Measurements from ENCODE around the gene PSMF1.
A peak's percentile ranks its signal among the peaks of the same experiment; 100 is the strongest.
"Not testable (repeated sequence)": the region's sequence is repeated elsewhere in the genome, so short reads cannot be mapped to it uniquely, and the experiment has no call there.

Gene PSMF1

DNA sequence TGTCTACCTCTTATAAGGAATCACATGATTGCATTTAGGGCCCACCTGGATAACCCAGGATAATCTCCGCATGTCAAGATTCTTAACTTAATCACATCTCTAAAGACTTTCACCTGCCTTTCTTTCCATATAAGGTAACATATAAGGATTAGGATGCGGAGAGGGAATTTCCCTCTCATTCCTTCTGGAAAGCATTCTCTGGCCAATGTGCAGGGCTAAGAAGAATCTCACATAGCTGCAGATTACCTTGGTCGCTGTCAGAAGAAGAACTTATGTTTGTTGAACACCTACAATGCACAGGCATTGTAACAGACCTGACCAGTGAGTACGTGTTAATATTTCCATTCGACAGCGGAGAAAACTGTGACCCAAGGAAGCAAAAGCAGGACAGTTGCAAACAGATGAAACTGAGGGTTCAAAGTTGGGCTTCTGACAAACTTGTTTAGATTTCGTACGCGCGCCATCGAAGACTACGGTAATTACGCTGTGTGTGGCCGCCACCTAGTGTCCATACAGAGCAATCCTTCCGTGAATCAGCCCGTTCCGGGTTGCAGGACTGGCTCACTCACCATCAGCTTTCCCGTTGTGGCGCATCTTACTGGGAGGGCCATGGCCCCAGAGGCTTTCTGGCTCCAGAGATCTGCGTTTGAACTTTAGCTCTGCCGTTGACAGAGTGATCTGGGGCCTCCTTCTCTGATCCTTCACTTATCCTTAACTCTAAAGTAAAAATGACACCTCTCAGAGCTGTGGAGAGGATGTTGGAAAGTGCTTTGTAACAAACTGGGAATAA, 94.4 kb downstream of the PSMF1 start:
- peak in 3 of 4 experiments; percentile 38 to 56 (median 51) for DNase-seq (ENCODE audit: low read depth in 4 of 4, low spot score in 1 of 4)

DNA sequence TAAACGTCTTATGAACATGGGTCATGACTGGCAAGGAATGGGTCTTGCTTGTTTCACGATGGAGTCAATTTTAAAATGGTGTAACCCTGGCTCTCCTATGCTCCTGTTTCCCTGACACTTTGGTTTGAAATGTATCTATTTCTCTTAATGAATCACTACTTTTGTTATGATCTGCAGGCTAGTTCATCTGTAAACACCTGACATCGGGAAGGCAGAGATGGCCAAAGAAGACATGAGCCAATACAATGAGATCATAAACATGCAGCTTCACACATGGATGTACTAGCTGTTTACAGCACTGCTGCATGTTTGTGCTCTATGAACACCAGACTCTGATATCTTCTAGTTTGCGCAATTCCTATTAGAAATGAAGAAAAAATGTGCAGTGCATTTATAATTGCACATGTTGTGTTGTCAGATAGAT, 96.4 kb downstream of the PSMF1 start:
- no peak for DNase-seq (ENCODE audit: low read depth in 4 of 4, low spot score in 1 of 4)

DNA sequence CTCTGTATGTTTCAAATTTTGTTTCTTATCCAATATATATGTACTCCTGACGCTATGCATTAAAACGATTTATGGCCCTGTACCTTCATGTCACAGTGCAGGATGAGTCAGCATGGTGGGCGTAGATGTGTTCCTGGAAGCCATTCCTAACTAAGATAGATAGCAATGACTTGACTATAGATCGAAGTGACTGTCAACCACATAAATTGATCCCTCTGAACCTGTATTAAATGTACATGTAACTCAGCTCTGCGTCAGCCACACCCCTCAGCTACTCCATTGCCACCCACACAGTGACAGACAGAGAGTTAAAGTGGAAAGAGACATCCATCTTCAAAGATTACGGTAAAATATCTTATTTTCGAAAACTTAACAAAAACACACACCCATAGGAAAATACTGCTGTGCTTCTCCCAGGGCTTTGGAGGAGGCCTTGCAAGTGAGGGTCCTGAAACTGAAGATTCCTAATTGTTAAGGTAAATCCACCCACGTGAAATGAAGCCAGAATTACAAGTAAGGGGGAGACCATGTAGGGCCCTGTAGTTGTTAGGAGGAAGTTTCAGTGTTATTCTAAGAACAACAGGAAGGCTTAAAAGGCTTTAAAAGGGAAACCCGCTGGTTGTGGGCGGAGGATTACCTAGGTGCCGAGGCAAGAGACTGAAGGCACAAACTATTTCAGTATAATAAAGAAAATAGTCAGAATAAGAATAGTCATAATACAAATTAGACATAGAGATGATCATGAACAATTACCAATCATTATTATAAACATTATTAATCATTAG, 97.2 kb downstream of the PSMF1 start:
- peak in 2 of 4 experiments; percentile 25 to 57 for DNase-seq (ENCODE audit: low read depth in 4 of 4, low spot score in 1 of 4)

DNA sequence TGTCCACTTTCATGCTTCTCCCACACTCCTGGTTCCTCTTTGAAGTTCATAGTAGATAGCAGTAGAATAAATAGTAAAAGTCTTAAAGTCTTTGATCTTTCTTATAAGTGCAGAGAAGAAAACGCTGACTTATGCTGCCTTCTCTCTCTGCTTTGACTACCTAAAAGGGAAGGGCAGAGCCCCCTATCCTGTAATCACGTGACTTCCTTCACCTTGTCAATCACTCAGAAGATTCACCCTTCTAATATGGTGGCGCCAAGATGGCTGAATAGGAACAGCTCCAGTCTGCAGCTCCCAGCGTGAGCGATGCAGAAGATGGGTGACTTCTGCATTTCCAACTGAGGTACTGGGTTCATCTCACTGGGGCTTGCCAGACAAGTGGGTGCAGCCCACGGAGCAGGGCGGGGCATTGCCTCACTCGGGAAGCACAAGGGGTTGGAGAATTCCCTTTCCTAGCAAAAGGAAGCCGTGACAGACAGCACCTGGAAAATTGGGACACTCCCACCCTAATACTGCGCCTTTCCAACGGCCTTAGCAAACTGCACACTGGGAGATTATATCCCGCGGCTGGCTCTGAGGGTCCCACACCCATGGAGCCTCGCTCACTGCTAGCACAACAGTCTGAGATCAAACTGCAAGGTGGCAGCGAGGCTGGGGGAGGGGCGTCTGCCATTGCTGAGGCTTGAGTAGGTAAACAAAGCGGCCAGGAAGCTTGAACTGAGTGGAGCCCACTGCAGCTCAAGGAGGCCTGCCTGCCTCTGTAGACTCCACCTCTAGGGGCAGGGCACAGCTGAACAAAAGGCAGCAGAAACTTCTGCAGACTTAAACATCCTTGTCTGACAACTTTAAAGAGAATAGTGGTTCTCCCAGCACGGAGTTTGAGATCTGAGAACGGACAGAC, 98.4 kb downstream of the PSMF1 start:
- DNase-seq (ENCODE audit: low read depth in 4 of 4, low spot score in 1 of 4), result not testable (repeated sequence)

All from stimulated activated CD4-positive, alpha-beta T cell treated with anti-CD3 and anti-CD28 coated beads, Interleukin-1b, Interleukin-23, amount 100 ng/mL, for 24 hours (primary cell).